WERI-Rb-1 (cell line): ENCODE measurements around the gene TSPAN5.

Experiments used
- DNase-seq: peaks from one replicate; pipeline ENCODE4 v3.0.0-alpha.2; 2020
- H3K27ac ChIP-seq: fragments of 250-450 bp; sonication (Bioruptor Pico); 2 replicates; pipeline ENCODE4 v1.5.1; 2020; ENCODE audit warnings: mild to moderate bottlenecking, moderate library complexity
- H3K27me3 ChIP-seq: fragments of 250-450 bp; sonication (Bioruptor Pico); 2 replicates; pipeline ENCODE4 v1.5.1; 2021; ENCODE audit warnings: mild to moderate bottlenecking, low read depth, moderate library complexity; ENCODE audit not compliant: insufficient read depth, severe bottlenecking
- H3K36me3 ChIP-seq: fragments of 250-450 bp; sonication (Bioruptor Pico); 2 replicates; pipeline ENCODE4 v1.5.1; 2020; ENCODE audit warnings: mild to moderate bottlenecking, moderate library complexity
- H3K4me3 ChIP-seq: 2 replicates; pipeline ENCODE4 v1.5.1; 2011; ENCODE audit warnings: low read depth, mild to moderate bottlenecking, control low read depth, low read length
- H3K9me3 ChIP-seq: fragments of 250-450 bp; sonication (Bioruptor Pico); 2 replicates; pipeline ENCODE4 v1.5.1; 2021; ENCODE audit warnings: mild to moderate bottlenecking, moderate library complexity; ENCODE audit not compliant: severe bottlenecking
- CTCF ChIP-seq: IDR thresholded peaks from 2 replicates; pipeline ENCODE4 v1.5.1; 2011; ENCODE audit warnings: low read depth, mild to moderate bottlenecking, control low read depth, inconsistent platforms, low read length

The TSPAN5 gene

GRCh38 chr4:98434816-98435215 lies 223.6 kb downstream of the TSPAN5 start:
- H3K27me3 ChIP-seq: no peaks in the 10 kb centered on the region
- peaks cover 25% of the 10 kb centered on the region for H3K36me3 ChIP-seq
- TF ChIP-seq CTCF: no peak
- no peak for DNase-seq
- H3K27ac ChIP-seq: no peak overlapping the region
- H3K9me3 ChIP-seq: no peaks in the 10 kb centered on the region
- H3K4me3 ChIP-seq: no peak overlapping the region

GRCh38 chr4:98433691-98434090 lies 224.7 kb downstream of the TSPAN5 start:
- TF ChIP-seq CTCF: no peak
- no peak for DNase-seq
- Histone ChIP-seq H3K36me3 (peaks cover 25% of the 10 kb centered on the region), H3K9me3 (no peaks in the 10 kb centered on the region), H3K4me3 (no peak overlapping the region), H3K27ac (no peak overlapping the region), H3K27me3 (no peaks in the 10 kb centered on the region)

- Histone ChIP-seq H3K4me3 (no peak overlapping the region), H3K9me3 (no peaks in the 10 kb centered on the region), H3K27ac (no peak overlapping the region), H3K27me3 (no peaks in the 10 kb centered on the region), H3K36me3 (peaks cover 14% of the 10 kb centered on the region)
- TF ChIP-seq CTCF: no peak
- DNase-seq: no peak
Observed at GRCh38 chr4:98430708-98431403, 227.6 kb downstream of the TSPAN5 start.

- no peaks in the 10 kb centered on the region for H3K27me3 ChIP-seq
- no peak for DNase-seq
- peaks cover 52% of the 10 kb centered on the region for H3K36me3 ChIP-seq
- no peak overlapping the region for H3K27ac ChIP-seq
- no peak overlapping the region for H3K4me3 ChIP-seq
- TF ChIP-seq CTCF: no peak
- no peaks in the 10 kb centered on the region for H3K9me3 ChIP-seq
Observed at GRCh38 chr4:98423009-98423408, 235.4 kb downstream of the TSPAN5 start.

GRCh38 chr4:98421111-98421510 lies 237.3 kb downstream of the TSPAN5 start:
- TF ChIP-seq CTCF: no peak
- Histone ChIP-seq H3K27me3 (no peaks in the 10 kb centered on the region), H3K27ac (no peak overlapping the region), H3K36me3 (peaks cover 54% of the 10 kb centered on the region), H3K9me3 (no peaks in the 10 kb centered on the region), H3K4me3 (no peak overlapping the region)
- no peak for DNase-seq
